ENCODE measurements around the gene TSNAX.

DNA sequence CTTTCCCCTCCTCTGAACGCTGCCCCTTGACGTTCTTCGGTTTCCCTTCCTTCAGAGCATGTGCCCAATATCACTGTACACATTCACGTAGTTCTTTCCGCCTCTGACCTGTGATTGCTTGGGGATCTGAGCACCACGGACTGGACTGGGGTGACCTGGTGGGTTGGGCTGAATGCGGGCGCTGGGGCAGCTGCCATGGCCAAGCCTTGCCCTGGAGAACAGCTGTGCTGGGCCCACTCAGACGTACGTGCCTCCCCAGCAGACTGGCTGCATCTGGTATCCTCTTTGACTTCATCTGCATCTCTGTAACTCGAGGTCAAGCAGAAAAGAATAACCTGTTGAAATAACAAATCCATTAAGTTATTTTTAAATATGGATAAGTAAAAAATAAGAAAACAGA, 63.0 kb downstream of the TSNAX start:
- TF ChIP-seq NFRKB (IDR thresholded peaks at IDR 0.05; ENCODE audit: low read depth) (no peak), TEAD2 (tag; IDR thresholded peaks at IDR 0.05) (no peak), TGIF2 (CRISPR knock-in tag; IDR thresholded peaks at IDR 0.05) (no peak), JUN (IDR thresholded peaks at IDR 0.05; ENCODE audit: borderline replicate concordance, low read depth, low read length) (no peak), JUN (CRISPR knock-in tag; IDR thresholded peaks at IDR 0.05; ENCODE audit: borderline replicate concordance) (no peak), FOS (IDR thresholded peaks at IDR 0.05; ENCODE audit: extremely low read depth, insufficient read length) (no peak)
- TF ChIP-seq, protein P1, sequence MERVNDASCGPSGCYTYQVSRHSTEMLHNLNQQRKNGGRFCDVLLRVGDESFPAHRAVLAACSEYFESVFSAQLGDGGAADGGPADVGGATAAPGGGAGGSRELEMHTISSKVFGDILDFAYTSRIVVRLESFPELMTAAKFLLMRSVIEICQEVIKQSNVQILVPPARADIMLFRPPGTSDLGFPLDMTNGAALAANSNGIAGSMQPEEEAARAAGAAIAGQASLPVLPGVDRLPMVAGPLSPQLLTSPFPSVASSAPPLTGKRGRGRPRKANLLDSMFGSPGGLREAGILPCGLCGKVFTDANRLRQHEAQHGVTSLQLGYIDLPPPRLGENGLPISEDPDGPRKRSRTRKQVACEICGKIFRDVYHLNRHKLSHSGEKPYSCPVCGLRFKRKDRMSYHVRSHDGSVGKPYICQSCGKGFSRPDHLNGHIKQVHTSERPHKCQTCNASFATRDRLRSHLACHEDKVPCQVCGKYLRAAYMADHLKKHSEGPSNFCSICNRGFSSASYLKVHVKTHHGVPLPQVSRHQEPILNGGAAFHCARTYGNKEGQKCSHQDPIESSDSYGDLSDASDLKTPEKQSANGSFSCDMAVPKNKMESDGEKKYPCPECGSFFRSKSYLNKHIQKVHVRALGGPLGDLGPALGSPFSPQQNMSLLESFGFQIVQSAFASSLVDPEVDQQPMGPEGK (CRISPR knock-in tag; IDR thresholded peaks at IDR 0.05; ENCODE audit: borderline replicate concordance): no peak
- TF ChIP-seq, protein P2, sequence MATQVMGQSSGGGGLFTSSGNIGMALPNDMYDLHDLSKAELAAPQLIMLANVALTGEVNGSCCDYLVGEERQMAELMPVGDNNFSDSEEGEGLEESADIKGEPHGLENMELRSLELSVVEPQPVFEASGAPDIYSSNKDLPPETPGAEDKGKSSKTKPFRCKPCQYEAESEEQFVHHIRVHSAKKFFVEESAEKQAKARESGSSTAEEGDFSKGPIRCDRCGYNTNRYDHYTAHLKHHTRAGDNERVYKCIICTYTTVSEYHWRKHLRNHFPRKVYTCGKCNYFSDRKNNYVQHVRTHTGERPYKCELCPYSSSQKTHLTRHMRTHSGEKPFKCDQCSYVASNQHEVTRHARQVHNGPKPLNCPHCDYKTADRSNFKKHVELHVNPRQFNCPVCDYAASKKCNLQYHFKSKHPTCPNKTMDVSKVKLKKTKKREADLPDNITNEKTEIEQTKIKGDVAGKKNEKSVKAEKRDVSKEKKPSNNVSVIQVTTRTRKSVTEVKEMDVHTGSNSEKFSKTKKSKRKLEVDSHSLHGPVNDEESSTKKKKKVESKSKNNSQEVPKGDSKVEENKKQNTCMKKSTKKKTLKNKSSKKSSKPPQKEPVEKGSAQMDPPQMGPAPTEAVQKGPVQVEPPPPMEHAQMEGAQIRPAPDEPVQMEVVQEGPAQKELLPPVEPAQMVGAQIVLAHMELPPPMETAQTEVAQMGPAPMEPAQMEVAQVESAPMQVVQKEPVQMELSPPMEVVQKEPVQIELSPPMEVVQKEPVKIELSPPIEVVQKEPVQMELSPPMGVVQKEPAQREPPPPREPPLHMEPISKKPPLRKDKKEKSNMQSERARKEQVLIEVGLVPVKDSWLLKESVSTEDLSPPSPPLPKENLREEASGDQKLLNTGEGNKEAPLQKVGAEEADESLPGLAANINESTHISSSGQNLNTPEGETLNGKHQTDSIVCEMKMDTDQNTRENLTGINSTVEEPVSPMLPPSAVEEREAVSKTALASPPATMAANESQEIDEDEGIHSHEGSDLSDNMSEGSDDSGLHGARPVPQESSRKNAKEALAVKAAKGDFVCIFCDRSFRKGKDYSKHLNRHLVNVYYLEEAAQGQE (IDR thresholded peaks at IDR 0.05; ENCODE audit: borderline replicate concordance): no peak
- TF ChIP-seq, protein P2 (CRISPR knock-in tag; IDR thresholded peaks at IDR 0.05; ENCODE audit: low read depth): no peak
- TF ChIP-seq, protein P3, sequence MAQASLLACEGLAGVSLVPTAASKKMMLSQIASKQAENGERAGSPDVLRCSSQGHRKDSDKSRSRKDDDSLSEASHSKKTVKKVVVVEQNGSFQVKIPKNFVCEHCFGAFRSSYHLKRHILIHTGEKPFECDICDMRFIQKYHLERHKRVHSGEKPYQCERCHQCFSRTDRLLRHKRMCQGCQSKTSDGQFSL (CRISPR knock-in tag; IDR thresholded peaks at IDR 0.05): no peak
- TF ChIP-seq, protein P3 (tag; IDR thresholded peaks at IDR 0.05): no peak
- TF ChIP-seq, protein P4, sequence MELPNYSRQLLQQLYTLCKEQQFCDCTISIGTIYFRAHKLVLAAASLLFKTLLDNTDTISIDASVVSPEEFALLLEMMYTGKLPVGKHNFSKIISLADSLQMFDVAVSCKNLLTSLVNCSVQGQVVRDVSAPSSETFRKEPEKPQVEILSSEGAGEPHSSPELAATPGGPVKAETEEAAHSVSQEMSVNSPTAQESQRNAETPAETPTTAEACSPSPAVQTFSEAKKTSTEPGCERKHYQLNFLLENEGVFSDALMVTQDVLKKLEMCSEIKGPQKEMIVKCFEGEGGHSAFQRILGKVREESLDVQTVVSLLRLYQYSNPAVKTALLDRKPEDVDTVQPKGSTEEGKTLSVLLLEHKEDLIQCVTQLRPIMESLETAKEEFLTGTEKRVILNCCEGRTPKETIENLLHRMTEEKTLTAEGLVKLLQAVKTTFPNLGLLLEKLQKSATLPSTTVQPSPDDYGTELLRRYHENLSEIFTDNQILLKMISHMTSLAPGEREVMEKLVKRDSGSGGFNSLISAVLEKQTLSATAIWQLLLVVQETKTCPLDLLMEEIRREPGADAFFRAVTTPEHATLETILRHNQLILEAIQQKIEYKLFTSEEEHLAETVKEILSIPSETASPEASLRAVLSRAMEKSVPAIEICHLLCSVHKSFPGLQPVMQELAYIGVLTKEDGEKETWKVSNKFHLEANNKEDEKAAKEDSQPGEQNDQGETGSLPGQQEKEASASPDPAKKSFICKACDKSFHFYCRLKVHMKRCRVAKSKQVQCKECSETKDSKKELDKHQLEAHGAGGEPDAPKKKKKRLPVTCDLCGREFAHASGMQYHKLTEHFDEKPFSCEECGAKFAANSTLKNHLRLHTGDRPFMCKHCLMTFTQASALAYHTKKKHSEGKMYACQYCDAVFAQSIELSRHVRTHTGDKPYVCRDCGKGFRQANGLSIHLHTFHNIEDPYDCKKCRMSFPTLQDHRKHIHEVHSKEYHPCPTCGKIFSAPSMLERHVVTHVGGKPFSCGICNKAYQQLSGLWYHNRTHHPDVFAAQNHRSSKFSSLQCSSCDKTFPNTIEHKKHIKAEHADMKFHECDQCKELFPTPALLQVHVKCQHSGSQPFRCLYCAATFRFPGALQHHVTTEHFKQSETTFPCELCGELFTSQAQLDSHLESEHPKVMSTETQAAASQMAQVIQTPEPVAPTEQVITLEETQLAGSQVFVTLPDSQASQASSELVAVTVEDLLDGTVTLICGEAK (IDR thresholded peaks at IDR 0.05): no peak
- TF ChIP-seq, protein P4 (CRISPR knock-in tag; IDR thresholded peaks at IDR 0.05): no peak
